Ramos (cell line): ENCODE data around the gene PTPRU.
"Not testable (repeated sequence)": the region's sequence is repeated elsewhere in the genome, so short reads cannot be mapped to it uniquely, and the experiment has no call there.

ENCODE experiments used
- in situ Hi-C: fragments of 300-500 bp; cut with MboI; formaldehyde crosslinking; loops from one replicate; pipeline ENCODE4 v1.14.3; 2022; ENCODE audit warnings: low sequenced_read_pairs; ENCODE audit not compliant: unreplicated experiment

Gene PTPRU

GRCh38 chr1:29218223-29218622 is 18.1 kb upstream of the PTPRU start:
- in situ Hi-C loops = no loop called here

GRCh38 chr1:29221296-29221695 is 15.0 kb upstream of the PTPRU start:
- in situ Hi-C loops = no loop called here

DNA sequence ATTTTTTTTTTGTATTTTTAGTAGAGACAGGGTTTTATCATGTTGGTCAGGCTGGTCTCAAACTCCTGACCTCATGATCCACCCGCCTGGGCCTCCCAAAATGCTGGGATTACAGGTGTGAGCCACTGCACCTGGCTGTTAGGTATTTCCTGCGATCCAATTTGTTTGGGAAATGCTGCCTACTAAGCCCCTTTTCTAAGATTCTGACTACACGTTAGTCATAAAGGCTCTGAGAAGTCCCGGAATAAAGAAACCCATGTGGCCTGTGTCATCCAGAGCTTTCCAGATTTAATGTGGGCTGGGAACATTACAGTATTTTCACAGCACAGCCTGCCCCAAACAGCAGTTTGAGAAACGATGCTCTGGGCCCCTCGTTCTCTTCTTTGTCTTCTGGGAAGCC is 14.1 kb upstream of the PTPRU start:
- in situ Hi-C loops = not testable (repeated sequence)

DNA sequence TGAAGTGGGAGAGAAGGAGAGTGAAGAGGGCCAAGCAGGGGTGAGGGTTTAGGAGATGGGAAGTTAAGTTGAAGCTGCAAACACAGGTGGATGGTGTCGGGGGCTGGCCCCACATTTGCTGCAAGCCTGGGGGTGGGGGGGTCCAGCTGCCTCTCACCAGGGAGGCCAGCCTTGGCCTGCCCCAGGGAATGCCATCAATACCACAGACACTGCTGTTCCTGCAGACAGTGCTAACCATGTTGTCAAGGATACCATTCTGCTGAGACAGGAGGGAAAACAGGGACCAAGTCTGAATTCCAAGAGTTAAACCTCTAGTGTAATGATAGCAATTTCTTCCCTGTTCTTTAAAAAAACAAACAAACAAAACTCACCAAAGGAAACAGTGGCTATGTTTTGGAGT is 13.6 kb upstream of the PTPRU start:
- in situ Hi-C loops = no loop called here

DNA sequence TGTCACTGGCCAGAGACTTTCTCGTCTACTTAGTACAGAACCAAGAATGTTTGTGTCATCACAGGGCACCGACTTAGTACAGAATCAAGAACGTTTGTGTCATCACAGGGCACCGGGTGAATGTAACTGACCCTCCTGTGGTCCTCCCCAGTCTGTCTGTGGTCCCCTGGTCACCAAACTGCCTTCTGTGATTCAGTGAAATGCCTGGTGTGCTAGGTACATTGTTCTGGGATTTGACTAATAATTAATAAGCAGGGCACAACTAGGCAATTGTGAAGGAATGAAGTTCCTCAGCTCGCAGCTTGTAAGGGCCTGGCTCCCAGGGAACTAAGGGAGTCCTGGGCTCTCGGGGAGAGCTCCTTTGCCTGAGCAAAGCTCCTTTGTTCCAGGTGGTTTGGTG is 12.8 kb upstream of the PTPRU start:
- in situ Hi-C loops = no loop called here

GRCh38 chr1:29224356-29224837 is 11.9 kb upstream of the PTPRU start:
- in situ Hi-C loops = no loop called here

GRCh38 chr1:29225361-29225760 is 11.0 kb upstream of the PTPRU start:
- in situ Hi-C loops = no loop called here

DNA sequence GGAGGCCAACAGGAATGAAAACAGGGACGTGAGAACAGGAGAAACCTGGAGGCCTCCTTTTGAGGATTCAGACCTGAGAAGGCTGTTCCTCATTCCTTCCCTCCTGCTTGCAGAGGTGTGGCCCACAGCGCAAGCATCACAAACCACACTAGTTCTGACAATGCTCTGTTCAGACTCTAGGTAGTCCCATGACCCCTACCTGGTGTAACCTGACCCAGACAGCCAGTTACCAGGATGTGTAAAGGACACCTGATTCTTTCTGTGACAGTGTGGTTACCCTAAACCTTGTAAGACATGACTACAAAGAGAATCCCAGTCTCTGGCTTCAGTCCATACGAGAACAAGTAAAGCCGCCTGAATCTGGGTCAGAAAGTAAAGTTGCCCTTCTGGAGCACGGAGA is 8.8 kb upstream of the PTPRU start:
- in situ Hi-C loops = no loop called here

- in situ Hi-C loops = no loop called here
Observed at GRCh38 chr1:29230204-29230552, 6.1 kb upstream of the PTPRU start.

DNA sequence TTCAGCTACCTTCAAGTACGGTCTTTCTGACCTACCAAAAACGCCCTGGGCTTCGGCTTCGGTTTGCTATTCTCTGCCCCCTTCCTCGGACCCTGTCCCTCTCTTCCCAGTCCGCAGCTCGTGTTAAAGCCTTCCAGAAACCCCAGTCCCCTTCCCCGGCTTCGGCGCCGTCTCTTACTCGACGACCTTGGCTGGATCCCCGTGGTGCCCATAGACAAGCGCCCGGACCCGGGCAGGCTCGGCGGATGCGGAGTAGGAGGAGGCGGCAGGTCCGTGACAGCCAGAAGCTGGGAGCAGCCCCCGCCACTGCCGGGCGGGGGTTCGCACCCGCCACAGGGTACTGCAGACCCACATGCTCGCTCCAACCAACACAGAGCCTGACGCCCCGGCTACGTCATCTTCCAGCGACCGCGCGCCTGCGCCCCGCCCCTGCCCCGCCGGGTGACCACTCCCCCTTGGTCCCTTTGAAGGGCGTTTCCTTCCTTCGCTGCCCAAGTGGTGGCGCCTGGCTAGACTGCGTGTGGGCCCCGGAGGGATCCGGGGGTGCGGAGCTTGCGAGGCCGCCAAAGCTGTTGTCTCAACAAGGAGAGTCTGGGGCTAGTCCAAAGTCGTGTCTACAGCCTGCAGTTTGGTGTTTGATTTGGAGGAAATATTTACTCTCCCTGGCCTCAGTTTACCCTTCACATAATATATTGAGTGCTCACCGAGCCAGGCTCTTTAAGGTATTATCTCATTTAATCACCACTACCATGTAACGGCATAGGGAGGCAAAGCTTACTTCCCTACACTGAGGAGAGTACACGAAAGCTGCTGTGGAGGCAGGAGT is 5.6 kb upstream of the PTPRU start, which contains the start of gene MECR:
Gene MECR (minus strand): TSS at position 382 of the 826 bp plus-strand sequence. CDS start 28 bp downstream, at position 354.
- in situ Hi-C loops = no loop called here

DNA sequence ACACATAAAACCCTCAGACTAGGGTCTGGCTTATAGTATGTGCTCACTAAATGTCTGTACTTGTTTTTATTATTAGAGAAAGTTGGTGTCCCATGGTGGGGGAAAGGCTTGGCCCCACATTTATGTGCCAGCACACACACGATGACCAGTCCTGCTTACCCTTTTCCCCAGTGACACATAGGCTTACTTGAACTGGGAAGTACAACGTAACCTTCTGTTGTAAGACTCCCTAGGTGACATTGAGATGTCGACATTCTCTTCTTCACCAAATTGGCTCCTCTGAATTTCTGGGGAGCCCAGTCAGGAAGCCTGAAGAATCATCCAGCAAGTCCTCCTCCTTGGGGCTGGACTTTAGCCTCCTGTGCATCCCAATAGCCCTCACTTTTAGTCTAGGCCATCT is 3.9 kb upstream of the PTPRU start:
- in situ Hi-C loops = no loop called here

- in situ Hi-C loops = no loop called here
Observed at GRCh38 chr1:29233693-29234092, 2.6 kb upstream of the PTPRU start.

DNA sequence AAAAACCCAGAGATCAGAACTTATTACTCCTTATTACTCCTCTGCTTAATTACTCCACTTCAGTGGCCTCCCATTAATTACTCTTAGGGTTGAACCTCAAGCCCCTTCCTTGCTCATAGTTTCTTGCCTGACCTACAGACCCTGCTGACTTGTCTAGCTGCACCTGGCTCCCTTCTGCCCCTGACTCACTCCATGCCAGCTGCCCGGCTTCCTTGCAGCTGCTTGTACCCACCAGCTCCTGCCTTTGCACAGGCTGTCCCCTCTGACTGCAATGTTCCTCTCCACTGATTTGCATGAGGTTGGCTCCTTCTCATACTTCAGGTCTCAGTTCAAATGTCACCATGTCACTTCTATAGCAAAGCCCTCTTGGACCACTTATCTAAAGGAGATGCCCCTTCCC is 1.9 kb upstream of the PTPRU start:
- in situ Hi-C loops = no loop called here

DNA sequence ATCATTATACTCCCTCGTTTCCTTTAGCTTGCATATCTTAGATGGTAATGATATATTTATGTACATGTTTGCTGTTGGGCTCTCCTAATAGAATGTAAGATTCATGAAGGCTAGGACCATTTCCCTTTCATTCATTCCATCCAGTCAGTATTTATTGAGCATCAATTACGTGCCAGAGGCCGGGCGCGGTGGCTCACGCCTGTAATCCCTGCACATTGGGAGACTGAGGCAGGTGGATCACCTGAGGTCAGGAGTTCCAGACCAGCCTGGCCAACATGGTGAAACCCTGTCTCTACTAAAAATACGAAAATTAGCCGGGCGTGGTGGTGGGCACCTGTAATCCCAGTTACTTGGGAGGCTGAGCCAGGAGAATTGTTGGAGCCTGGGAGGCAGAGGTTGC is 1.4 kb upstream of the PTPRU start:
- in situ Hi-C loops = not testable (repeated sequence)

DNA sequence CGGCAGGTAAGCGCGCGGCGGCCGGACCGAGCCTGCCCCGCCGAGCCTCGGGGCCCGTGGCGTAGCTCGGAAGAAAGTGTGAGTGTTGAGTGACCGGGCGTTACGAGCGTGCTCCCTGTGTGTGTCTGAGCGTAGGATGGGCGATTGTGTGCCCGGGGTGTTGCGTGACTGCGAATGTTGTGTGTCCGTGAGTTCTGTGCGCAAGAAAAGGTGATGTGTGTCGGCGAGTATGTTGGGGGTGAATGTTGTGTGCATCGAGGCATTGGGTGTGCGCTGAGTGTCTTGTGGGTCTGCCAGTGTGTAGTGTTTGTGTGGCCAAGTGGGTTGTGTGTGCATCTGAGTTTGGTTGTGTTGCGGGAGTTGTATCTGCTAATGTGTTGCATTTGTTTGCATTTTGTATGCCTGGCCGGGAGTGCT is 398 bp downstream of the PTPRU start:
- in situ Hi-C loops = no loop called here

DNA sequence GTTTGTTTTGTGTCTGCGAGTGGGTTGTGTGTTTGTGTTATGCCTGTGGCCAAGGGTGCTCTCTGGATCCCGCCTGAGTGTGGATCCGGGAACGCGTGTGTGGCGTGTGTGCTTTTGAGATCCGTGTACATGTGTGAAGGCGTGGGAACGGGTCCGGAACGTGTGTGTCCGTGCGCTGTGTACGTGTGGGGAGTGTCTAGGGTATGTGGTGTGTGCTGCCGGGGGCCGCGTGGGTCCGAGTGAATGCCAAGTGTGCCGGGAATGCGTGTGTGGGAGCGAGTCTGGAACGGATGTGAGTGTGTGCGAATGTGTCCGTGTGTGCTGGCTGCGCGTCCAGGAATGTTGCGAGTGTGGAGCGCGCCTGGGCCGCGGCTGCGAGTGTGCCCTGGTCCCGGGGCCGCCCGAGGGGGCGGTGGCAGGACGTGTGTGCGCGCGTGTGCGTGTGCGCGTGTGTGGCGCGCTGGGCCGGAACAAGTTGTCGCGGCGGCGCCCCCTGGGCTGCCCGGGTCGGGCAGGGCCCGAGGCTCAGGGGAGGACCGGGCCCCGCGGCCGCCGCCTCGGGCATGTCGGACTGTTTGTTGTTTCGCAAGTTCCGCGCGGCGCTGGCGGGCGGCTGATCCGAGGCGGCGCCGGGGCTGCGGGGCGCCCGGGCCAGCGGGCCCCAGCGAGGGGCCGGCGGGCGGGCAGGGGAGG is 953 bp downstream of the PTPRU start:
- in situ Hi-C loops = no loop called here

DNA sequence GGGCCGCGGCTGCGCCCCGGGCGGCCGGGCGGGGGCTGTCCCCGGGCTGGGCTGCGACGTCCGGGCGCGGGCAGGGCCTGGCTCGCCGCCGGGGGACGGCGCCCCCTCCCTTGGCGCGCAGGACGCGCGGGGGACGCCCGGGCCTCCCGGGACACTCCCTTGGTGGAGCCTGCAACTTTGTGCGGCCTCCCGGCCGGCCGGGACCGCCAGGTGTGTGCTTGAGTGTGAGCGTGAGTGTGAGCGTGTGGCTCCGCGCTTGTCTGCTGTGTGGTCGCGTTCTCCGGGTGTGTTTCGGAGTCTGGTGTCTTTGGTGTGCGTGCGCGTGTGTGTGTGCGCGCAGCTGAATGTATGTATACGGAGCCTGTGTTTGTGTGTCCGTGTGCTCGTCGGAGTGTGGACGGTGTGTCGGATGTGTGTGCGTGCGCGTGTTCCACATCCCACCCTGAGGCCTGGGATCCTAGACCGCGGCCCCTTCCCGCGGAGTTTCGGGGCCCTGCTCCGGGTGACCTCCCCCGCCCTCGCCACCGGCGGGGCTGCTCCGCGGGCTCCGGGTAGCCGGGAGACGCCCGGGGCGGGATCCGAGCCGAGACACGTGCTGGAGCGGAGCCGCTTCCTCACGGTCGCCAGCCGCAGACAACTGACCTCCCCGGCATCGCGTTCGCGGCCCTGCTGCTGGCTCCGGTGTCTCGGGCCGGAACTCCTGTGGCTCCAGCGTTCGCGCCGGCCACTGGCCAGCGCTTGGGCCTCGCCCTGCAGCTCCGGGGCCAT is 1.7 kb downstream of the PTPRU start:
- in situ Hi-C loops = no loop called here

DNA sequence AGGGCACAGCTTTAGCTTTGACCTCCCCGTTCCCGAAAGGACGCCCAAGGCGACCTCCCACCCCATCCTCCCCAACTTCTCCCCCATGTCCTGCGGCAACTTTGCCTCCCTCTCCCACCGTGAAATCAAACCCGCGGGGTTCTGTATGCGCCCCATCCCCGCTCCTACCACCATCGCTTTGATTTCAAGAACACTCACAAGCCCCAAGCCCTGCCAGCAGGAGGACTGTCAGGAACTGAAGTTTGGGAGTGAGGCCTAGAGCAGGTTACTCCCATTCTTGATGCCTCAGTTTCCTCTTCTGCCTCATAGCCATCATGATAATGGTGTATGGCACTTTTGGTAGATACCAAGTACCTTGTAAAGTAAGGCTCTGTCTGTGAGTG is 2.3 kb downstream of the PTPRU start:
- in situ Hi-C loops = no loop called here

DNA sequence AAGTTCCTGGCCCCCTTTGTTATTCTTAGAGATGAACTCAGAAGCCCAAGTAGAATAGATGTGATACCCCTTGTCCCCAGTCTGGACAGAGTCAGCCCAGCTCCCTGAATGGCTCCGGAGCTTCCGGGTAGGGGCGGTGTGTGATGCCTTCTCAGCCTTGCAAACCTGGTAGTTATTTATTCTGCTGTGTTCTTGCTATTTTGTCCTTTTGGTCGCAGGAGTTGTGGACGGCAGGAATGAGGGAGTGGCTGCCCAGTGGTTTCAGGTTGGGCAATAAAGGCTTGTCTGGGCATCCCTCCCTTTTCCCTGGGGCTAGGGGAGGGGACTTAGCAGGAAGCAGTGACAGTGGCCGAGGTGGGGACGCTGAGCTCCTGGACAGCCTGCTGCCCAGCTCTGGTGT is 2.8 kb downstream of the PTPRU start:
- in situ Hi-C loops = no loop called here

GRCh38 chr1:29240400-29240837 is 4.1 kb downstream of the PTPRU start:
- in situ Hi-C loops = no loop called here

GRCh38 chr1:29240986-29241385 is 4.7 kb downstream of the PTPRU start:
- in situ Hi-C loops = no loop called here
